Muscle of leg (tissue), 11 donors: ENCODE measurements around the gene ZNF385D. TPM values are rescaled to one million over a fixed set of nuclear protein-coding genes. Genes with fewer than 3 reads are reported as not detected.

ENCODE experiments used
- DNase-seq: peaks from one replicate; pipeline ENCODE4 v3.0.0; 2013
- H3K27ac ChIP-seq: one replicate; pipeline ENCODE4 v1.5.1; 2013; ENCODE audit warnings: mild to moderate bottlenecking, low read length, control low read depth
- H3K27me3 ChIP-seq: one replicate; pipeline ENCODE4 v1.6.1; 2013; ENCODE audit warnings: low read length; ENCODE audit not compliant: control insufficient read depth, insufficient read depth
- H3K36me3 ChIP-seq: one replicate; pipeline ENCODE4 v1.6.1; 2013; ENCODE audit warnings: low read length; ENCODE audit not compliant: control insufficient read depth, insufficient read depth
- H3K4me1 ChIP-seq: one replicate; pipeline ENCODE4 v1.6.1; 2013; ENCODE audit warnings: low read length; ENCODE audit not compliant: control insufficient read depth, insufficient read depth
- H3K4me3 ChIP-seq: one replicate; pipeline ENCODE4 v1.5.1; 2013; ENCODE audit warnings: low read length, control low read depth
- H3K9me3 ChIP-seq: replicated peaks from 2 replicates; pipeline ENCODE4 v1.6.1; 2013; ENCODE audit warnings: low read depth, low read length; ENCODE audit not compliant: control insufficient read depth
- WGBS: methylation state at CpG from one replicate; pipeline ENCODE4 v1.1.5; 2013; ENCODE audit warnings: missing lambda C conversion rate; ENCODE audit not compliant: insufficient coverage; 5-methylcytosine and 5-hydroxymethylcytosine counted together
- polyA plus RNA-seq, 8 donors: library from polyadenylated mRNA; unstranded; fragments of 120-200 nt; gene quantifications; one replicate each; pipeline versions ENCODE4 v1.2.1 to v1.2.3, GENCODE V29; 2013; ENCODE audit warnings: inconsistent platforms in 1 of 8, low replicate concordance in 1 of 8; ENCODE audit not compliant: insufficient read length in 8 of 8, insufficient read depth in 1 of 8
- total RNA-seq: library from RNA; stranded (reverse); fragments of 120-200 nt; gene quantifications from one replicate; pipeline ENCODE4 v1.2.4, GENCODE V29; 2013

The ZNF385D gene
- total and polyA plus RNA-seq, 9 donors: 10.6 to 36.9 (median 27.6) TPM

GRCh38 chr3:21729888-21730459 lies 21.0 kb downstream of the ZNF385D start:
- Histone ChIP-seq H3K27ac (no peak overlapping the region), H3K9me3 (peaks cover 2% of the 10 kb centered on the region), H3K36me3 (no peaks in the 10 kb centered on the region), H3K27me3 (no peaks in the 10 kb centered on the region), H3K4me3 (no peak overlapping the region), H3K4me1 (no peaks in the 10 kb centered on the region)
- DNase-seq: no peak
- 72% methylated on average over 5 of the region's 6 CpGs for WGBS

- Histone ChIP-seq H3K4me3 (no peak overlapping the region), H3K4me1 (no peaks in the 10 kb centered on the region), H3K27me3 (no peaks in the 10 kb centered on the region), H3K36me3 (no peaks in the 10 kb centered on the region), H3K9me3 (peaks cover 2% of the 10 kb centered on the region), H3K27ac (no peak overlapping the region)
- no CpG with 5 or more reads among the region's 1 CpG for WGBS
- no peak for DNase-seq
Measured at GRCh38 chr3:21729331-21729730, 21.7 kb downstream of the ZNF385D start.

GRCh38 chr3:21722768-21723167 lies 28.2 kb downstream of the ZNF385D start:
- H3K27me3 ChIP-seq: no peaks in the 10 kb centered on the region
- no peak overlapping the region for H3K4me3 ChIP-seq
- peaks cover 4% of the 10 kb centered on the region for H3K9me3 ChIP-seq
- H3K27ac ChIP-seq: no peak overlapping the region
- H3K36me3 ChIP-seq: no peaks in the 10 kb centered on the region
- no peak for DNase-seq
- no peaks in the 10 kb centered on the region for H3K4me1 ChIP-seq
- no CpG with 5 or more reads among the region's 3 CpGs for WGBS

GRCh38 chr3:21722301-21722700 lies 28.7 kb downstream of the ZNF385D start:
- no peaks in the 10 kb centered on the region for H3K4me1 ChIP-seq
- no peak overlapping the region for H3K27ac ChIP-seq
- 100% methylated on average over 3 of the region's 4 CpGs for WGBS
- H3K4me3 ChIP-seq: no peak overlapping the region
- no peak for DNase-seq
- H3K36me3 ChIP-seq: no peaks in the 10 kb centered on the region
- H3K9me3 ChIP-seq: peaks cover 4% of the 10 kb centered on the region
- H3K27me3 ChIP-seq: no peaks in the 10 kb centered on the region

- Histone ChIP-seq H3K27ac (no peak overlapping the region), H3K9me3 (peaks cover 1% of the 10 kb centered on the region)
Measured at GRCh38 chr3:21718943-21719591, 31.9 kb downstream of the ZNF385D start.

GRCh38 chr3:21718161-21718765 lies 32.7 kb downstream of the ZNF385D start:
- Histone ChIP-seq H3K36me3 (no peaks in the 10 kb centered on the region), H3K4me1 (no peaks in the 10 kb centered on the region), H3K9me3 (no peaks in the 10 kb centered on the region), H3K4me3 (no peak overlapping the region), H3K27me3 (no peaks in the 10 kb centered on the region), H3K27ac (no peak overlapping the region)
- no CpG with 5 or more reads among the region's 3 CpGs for WGBS
- no peak for DNase-seq

More at GRCh38 chr3:21718943-21719591, 31.9 kb downstream of the ZNF385D start:
- DNase-seq: no peak
- H3K27me3 ChIP-seq: no peaks in the 10 kb centered on the region
- no CpG with 5 or more reads among the region's 6 CpGs for WGBS
- H3K36me3 ChIP-seq: no peaks in the 10 kb centered on the region
- H3K4me1 ChIP-seq: no peaks in the 10 kb centered on the region
- no peak overlapping the region for H3K4me3 ChIP-seq

- 0% methylated on average over 1 of the region's 2 CpGs for WGBS
- Histone ChIP-seq H3K4me1 (no peaks in the 10 kb centered on the region), H3K4me3 (no peak overlapping the region), H3K36me3 (no peaks in the 10 kb centered on the region), H3K9me3 (no peaks in the 10 kb centered on the region), H3K27ac (no peak overlapping the region), H3K27me3 (no peaks in the 10 kb centered on the region)
- DNase-seq: no peak
Measured at GRCh38 chr3:21715662-21716061, 35.3 kb downstream of the ZNF385D start.

- peak; percentile 43 for DNase-seq
- no peak overlapping the region for H3K27ac ChIP-seq
Measured at GRCh38 chr3:21705769-21706168, 45.2 kb downstream of the ZNF385D start.

GRCh38 chr3:21704796-21705195 lies 46.2 kb downstream of the ZNF385D start:
- H3K36me3 ChIP-seq: no peaks in the 10 kb centered on the region

More at GRCh38 chr3:21705769-21706168, 45.2 kb downstream of the ZNF385D start:
- Histone ChIP-seq H3K36me3 (no peaks in the 10 kb centered on the region), H3K9me3 (no peaks in the 10 kb centered on the region), H3K4me1 (peaks cover 3% of the 10 kb centered on the region), H3K27me3 (no peaks in the 10 kb centered on the region), H3K4me3 (no peak overlapping the region)
- WGBS: no CpG with 5 or more reads among the region's 3 CpGs

GRCh38 chr3:21703291-21703690 lies 47.7 kb downstream of the ZNF385D start:
- H3K4me3 ChIP-seq: no peak overlapping the region
- no peak overlapping the region for H3K27ac ChIP-seq
- no CpG with 5 or more reads among the region's 2 CpGs for WGBS
- no peak for DNase-seq
- H3K36me3 ChIP-seq: no peaks in the 10 kb centered on the region
- H3K4me1 ChIP-seq: peaks cover 3% of the 10 kb centered on the region
- no peaks in the 10 kb centered on the region for H3K9me3 ChIP-seq
- H3K27me3 ChIP-seq: no peaks in the 10 kb centered on the region

More at GRCh38 chr3:21704796-21705195, 46.2 kb downstream of the ZNF385D start:
- DNase-seq: peak; percentile 19
- Histone ChIP-seq H3K4me1 (peaks cover 3% of the 10 kb centered on the region), H3K27ac (no peak overlapping the region), H3K4me3 (no peak overlapping the region), H3K9me3 (no peaks in the 10 kb centered on the region), H3K27me3 (no peaks in the 10 kb centered on the region)
- WGBS: no CpG with 5 or more reads among the region's 1 CpG
